HG02678 (cell line): Measurements from ENCODE around the gene IGSF9.

Source experiments
- ATAC-seq: cut with Tn5 transposase; IDR thresholded peaks from one replicate; pipeline ENCODE4 v1.9.1; 2021; ENCODE audit warnings: mild to moderate bottlenecking, moderate library complexity; ENCODE audit not compliant: unreplicated experiment

The IGSF9 gene

DNA sequence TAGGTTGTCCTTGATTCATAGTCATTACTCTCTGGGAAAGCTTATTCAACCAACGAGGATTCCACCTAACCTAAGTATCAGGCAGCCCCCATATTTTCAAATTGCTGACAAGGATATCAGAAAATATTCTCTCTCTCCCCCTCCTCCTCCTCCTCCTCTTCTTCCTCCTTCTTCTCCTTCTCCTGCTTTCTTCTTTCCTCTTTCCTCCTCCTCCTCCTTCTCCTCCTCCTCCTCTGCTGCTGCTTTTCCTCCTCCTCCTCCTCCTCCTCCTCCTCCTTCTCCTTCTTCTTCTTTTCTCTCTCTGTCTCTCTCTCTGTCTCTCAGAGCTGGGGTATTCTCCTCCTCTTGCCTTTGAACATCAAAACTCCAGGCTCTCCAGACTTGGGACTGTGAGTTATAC is 2.5 kb upstream of the IGSF9 start:
- ATAC-seq, result no peak

DNA sequence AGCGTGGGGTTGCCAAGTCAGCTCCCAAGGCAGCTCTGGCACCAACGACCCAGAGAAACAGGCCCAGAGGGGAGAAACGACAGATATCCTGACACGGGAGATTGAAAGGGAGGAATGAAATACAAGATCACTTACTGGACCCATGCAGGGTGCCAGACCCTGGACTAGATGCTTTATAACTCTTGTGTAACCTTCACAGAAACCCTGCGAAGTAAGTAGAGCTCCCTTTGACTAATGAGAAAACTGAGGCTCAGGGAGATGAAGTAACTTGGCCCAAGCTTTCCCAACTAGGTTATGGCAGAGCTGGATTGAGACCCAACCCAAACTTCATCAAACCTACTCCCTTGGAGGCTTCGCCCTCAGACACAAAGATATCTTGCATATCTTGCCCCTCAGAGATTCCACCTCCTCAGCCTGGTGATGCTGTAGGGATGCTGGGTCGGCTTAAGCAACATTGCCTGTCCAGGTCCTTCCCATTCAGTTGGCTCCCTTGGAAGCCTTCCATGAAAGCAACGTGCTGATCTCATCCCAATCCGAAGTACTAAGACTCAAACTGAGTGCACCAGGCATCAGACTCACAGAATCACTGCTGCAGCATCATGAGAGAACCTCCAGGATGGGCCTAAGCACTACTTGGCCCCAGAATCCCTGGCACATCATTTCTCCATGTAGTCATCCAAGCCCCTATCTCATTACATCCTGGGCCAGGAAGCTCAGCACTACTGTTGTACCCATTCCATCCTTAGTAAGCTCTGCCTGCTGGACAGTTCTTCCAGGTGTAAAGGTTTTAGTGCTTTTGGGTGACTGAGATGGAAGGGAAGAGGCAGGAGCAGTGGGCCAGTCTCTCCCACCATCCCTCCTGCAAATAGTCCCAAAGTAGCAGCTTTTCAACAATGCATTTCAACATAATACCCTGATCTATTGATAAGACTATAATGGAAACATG is 1.1 kb upstream of the IGSF9 start:
- ATAC-seq, result no peak

DNA sequence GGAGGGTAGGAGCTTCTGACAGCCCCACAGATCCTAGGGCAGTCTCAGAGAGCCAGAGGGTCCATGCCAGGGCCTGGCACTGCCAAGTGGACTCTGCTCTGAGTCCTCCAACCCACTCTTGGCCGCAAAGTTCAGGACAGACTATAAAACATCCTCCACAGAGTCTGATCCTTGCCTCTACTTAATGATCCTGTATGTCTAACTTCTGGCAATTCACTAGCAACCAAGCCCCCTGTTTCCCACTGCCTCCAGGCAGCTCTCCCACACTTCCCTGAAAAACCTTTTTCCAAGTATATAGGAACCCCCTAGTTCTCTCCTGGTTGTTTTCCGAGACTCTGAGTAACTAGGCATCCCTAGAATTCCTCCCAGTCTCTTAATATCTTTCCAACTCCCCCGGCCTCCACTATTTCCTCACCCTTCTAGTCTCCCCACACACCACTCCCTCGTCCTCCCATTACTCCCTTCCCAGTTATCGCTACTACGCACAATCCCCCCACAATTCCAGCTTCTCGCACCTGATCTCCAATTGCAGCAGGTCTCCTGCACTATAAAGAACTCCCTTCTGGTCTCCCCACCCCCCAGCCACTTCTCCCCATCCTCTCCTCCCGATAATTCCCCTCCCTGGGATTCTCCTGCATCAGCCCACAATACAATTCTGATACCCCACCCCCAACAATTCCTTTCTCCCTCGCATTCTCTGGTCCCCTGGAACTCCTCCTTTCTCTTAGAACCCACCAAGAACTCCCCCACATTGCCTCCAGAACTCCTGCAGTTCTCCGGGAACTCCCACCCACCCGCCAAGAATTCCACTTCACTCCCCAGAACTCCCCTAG is 574 bp downstream of the IGSF9 start:
- ATAC-seq, result no peak

DNA sequence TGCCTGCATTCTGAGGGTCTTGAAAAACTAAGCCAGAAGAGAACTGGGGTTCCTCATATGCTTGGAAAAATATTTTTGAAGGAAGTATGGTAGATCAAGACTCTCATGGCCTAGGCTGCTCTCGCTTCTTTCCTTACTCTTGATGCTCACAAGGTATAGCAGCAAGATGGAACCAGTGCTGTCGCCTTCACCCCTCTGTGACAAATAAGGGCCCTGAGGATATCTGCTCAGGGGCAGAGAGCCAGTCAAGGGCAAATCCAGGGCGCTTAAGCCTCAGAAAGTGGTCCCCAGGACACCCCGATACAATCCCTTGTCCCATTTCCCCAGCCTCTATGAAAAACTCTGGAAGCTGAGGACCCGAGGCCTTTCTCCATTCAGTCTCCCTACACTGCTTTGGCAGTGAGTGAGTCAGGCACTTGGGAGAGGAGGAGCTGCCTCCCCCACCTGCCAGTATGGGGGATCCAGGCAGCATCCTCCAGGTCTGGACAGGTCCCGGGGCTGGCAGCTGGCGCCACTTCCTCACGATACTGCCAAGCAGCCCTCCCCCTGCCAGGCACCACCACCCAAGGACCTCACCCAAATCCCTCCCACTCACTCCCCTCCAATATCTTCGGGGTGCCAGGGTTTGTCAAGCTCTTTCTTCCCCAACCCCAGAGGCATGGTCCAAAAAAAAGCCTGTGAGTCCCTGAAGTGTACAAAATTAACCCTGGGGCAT is 1.3 kb downstream of the IGSF9 start:
- no peak for ATAC-seq

DNA sequence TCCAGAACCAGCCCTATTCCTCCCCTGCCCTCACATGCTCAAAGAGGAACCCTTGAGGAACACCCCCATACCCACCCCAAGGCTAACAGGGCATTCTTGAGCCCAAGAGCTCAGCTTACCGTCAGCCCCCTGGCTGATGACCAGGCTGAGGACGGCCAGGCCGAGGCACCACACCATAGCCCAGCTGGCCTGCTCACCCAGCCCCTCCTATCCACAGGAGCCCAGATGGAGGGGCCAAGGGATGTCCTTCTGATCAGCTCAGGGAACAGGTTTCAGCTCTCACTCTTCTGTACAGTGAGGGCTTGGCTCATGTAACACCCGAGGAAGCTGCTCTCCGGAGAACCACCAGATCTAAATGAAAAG is 2.2 kb downstream of the IGSF9 start:
- no peak for ATAC-seq

DNA sequence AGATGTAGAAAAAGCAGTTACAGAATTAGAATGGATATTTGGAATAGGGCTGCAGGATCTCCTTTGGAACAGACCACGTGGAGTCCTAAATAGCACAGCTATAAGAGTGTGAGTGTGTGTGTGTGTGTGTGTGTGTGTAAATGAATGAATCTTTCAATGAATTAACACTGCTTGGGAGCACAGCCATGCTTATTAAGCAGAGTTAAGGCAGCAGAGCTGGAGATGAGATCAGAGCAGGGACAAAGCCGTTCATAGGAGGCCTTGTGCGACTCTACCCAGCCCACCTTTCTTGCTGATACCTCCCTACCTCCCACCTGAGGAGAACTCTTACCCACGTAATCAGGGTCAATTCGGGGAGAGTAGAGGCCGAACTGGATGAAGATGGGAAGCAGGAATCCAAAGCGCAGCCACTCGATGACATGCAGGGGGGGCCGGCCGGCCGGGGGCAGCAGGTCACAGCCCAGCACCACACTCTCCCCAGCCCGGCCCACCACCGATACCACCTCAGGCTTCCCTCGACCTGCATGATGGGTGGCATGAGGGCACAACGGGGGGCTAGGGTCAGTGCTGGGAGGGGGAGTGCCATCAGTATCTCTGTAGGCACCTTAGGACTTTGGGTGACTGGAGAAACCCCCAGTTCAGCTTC is 2.7 kb downstream of the IGSF9 start:
- no peak for ATAC-seq

DNA sequence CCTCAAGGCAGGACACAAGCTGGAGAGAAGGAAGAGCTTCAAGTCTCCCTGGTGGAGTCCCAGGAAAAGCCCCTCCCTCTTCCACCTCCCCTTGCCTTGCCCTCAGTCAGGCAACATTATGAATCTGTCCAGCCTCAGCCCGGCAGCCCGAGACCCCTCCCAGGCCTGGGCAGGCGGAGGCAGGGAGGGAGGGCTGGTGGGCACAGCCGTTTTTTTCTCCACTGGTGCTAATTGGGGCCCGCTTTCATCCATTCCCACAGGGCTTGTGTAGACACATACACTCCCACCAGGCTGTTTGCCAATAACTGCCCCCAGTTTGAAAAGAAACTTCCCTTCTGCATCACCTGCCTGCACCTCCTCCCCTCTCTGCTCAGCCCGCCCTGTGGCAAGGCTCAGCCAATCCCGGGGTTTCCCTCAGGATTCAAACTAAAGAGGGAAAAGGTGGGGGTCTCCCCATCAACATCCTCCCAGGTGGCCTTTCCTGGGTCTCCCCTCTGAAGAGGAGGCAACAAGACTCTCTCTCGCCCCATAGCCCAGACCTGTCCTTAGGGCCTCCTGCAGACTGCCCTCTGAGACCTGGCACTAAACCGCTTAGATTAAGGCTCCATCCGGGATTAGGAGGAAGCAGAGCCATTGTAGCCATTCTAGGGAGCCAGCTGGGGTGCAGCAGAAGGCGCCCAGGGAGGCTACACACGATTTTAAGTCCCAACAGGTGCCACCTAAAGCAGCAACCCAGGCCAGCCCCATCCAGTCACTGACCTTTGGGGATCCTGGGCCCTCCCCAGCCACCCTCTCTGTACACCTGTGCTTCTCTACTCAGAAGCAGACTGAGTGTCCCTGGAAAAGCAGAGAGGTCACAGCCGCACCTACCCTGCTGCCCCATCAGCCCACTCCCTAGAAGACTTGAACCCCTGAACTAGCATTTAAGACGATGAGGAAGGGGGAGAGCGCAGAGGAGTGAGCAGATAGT is 3.5 kb downstream of the IGSF9 start:
- no peak for ATAC-seq

DNA sequence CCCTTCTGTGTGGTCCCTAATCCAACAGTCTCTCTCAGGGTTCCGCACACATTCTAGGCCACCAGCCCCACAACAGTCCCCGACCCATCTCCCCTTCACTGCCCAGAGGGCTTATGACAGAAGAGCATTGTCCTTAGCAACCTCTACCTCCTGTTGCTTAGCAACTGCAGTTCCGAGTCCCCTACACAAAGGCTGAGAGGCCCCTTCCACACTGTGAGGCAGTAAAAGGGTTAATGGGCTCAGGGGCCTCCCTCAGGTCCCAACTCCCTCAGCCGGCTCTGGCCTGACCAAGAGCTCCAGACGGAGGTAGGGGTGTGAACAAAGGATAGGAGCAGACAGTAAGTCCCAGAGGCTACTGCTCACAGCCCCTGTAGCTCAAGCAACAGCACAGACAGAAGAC is 4.3 kb downstream of the IGSF9 start:
- ATAC-seq, result no peak

DNA sequence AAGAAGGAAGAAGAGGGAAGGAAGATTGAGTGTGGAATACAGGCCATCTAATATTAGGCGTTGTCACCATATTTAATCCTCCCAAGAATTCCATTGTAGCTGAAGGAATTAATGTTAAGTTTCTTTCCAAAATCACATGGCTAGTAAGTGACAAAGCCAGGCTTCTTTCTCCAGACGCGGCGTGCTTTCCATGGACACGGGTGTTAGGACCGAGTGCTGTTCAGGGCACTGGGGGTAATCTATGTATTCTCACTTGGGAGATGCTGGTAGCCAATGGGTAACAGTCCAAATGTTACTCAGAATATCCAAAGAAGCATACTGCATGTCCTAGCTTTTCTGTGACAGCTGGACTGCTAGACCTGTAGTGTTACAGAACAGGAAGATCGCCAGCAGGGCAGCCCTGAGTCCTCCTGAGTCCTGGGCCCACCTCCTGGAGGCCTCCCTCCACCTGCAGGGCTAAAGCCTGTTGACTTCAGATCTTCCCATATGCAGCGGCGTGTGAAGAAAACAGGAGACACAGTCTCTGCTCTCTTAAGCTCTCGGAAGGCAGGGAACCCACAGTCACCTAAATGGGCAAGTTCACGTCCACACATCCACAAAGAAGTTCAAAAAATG is 5.3 kb downstream of the IGSF9 start:
- ATAC-seq, result no peak

DNA sequence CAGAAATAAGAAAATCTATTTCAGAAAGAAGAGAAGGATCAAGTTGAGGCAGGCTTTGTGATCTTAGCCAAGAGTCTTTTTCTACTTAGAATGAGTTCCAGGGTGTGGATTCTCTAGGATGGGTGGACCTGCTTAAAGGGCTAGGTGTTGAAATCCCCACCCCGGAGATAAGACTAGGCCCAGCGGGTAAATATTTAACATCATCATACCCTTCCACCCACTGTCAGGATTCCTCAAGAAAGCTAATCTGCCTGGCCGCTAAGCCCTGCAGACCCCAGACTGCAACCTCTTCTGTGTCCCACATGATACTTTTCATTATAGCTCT is 5.8 kb downstream of the IGSF9 start:
- no peak for ATAC-seq

DNA sequence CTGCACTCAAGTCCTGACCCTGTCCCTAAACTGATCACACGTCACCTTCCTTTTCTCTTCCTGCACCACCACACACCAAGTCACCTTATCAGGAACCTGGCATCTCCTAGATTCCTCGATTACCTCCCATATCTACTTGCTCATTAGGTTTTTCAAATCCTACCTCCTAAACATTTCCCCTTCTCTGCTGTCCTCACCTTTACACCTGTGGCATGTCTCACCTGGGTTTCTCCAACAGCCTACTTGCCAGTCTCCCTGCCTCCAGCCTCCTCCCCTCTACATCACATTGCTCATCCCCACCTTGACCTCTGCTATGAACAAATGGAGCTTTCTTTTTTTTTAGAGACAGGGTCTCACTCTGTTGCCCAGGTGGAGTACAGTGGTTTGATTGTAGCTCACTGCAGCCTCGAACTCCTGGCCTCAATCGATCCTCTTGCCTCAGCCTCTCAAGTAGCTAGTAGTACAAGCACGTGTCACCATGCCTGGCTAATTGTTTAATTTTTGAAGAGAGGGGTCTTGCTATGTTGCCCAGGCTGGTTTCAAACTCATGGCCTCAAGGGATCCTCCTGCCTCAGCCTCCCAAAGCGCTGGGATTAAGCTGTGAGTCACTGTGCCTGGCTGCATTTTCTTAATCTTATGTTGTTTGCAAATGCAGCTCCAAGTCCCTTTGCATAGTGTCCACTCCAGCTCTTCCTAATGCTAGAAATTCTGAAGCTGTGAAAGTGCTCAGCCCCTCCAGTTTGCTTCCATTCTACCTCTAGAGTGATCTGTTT is 6.3 kb downstream of the IGSF9 start:
- ATAC-seq, result no peak

DNA sequence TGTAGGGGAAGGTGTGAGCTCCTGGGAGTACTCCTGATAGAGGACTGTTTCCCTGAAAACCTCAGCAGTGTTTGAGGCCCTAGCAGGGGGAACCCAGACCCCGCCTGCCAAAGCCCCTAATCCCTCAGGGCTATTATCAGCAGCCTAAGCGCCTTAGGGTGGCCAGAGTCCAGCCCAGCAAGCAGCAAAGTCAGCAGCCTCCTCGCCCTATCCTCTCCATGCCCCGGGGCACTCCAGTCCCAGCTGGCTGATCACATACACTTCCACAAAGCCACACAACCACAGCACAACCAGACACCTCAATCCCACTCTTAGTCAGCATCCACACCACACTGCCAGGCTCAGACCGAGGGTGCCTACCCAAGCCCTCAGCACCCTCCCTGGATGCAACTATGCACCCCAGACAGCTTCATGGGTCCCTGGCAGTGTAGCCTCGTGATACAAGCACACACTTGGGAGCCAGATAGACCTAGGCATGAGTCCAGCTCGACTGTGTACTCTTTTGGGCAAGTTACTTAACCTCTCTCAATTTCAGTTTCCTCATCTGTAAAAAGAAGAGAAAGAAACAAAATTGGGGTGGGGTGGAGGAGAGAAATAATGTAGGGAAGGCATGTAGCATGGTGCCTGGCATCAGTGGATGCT is 7.1 kb downstream of the IGSF9 start:
- ATAC-seq, result no peak

DNA sequence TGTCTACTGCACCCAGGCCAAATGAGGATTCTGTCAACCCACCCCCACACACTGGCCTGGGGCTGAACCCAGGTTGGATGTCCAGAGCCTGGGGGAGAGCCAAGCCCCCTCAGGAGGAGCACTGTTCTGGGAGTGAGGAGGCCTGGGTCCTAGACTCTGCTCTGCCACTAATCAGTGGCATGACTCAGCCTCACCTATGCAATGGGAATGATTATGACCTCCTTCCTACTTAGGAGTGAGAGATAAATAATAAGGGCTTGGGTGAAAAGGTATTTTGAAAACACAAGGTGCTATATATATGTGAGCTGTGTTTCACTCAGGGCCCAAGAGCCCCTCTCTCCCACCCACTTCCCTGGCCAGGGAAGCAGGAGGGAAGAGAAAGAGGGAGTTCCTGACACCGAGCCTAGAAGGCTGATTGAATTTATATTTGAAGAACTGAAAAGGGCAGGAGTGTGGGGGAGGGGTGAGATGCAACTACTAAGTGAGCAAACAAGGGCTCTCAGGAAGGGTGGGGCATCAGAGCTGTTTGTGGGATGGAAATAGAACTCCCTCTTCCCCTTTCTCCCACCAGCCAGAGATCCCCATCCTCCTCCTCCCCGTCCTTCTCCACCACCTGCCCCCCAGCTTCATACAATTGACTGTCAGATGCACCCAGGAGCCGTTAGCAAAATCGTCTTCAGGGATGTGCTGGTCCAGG is 8.2 kb downstream of the IGSF9 start:
- ATAC-seq, result no peak

DNA sequence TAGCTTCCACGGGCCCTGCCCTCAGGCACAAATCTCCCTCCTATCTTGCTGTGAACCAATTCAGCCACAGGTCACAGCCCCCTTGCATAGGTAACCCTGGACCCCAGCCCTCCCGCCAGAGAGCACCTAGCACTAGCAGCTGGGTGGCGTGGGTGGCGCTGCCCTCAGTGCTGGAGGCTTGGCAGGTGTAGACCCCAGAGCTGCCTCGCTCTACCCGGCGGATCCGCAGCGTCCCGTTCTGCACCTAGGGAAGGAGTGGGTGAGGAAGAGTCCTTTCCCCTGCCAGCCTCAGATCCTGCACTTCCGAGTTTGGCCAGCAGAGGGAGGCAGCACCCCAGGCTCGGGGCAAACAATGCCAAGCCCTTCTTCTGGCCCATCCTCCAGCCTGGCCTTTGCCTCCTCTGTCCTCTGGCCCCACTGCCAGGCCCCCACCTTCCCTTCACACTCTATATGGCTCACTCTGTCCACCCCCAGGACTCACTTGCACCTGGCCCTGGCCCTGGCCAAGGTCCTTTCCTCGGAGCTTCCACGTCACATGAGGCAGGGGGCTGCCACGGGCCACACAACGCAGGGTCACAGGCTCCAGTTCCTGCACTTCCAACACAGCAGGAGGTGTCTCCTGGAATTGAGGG is 9.0 kb downstream of the IGSF9 start:
- ATAC-seq, result peak; percentile 51

DNA sequence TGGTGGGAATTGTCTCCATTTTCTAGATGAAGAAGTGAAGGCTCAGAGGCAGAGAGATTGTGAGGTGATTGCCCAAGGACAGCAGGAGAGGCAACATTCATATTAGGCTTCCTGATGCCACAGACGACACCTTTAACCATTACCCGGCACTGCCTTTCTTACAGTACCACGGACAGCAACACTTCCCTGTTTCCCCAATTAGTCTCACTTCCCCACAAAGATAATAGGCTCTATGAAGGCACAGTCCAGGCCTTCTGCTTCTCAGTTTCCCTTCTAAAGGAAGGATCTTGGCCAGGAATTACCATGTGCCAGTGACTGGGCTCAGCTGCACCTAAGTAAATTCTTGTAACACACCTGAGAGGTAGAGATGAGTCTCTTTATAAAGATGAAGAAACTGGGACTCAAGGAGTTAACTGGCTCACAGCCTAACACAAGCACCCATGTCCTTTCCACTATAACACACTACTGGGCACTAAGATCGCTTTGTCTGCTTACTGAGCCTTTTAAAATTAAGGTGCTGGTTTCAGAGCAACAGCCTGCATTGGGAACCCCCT is 9.6 kb downstream of the IGSF9 start:
- no peak for ATAC-seq

DNA sequence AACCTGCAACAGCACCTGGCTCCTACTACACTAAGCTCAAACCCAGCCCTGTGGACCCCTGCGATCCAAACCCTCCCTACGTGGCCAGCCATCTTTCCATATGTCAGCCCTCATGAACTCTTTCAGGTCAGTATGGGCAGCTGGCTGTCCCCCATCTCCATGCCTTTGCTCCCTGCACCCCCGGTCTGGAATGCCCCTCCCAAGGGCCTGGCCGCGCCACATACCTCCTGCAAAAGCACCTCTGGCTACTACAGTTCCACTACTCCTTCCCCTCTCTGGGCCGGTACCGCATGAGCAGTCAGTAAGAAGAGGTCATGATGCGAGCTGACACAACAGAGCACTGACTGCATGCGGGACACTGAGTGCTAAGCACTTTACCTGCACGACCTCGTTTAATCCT is 10.1 kb downstream of the IGSF9 start:
- no peak for ATAC-seq
